ENCODE measurements around the gene HSD17B7.
"Not testable (repeated sequence)": the region's sequence is repeated elsewhere in the genome, so short reads cannot be mapped to it uniquely, and the experiment has no call there.

Gene HSD17B7

GRCh38 chr1:162807503-162807902 lies 17.0 kb downstream of the HSD17B7 start:
- not testable (repeated sequence) for DNase-seq (ENCODE audit: low read depth, low spot score)

- not testable (repeated sequence) for DNase-seq (ENCODE audit: low read depth, low spot score)
Observed at GRCh38 chr1:162812357-162812756, 21.9 kb downstream of the HSD17B7 start.

GRCh38 chr1:162818136-162818535 lies 27.6 kb downstream of the HSD17B7 start:
- DNase-seq (ENCODE audit: low read depth, low spot score), result not testable (repeated sequence)

- not testable (repeated sequence) for DNase-seq (ENCODE audit: low read depth, low spot score)
Observed at GRCh38 chr1:162818666-162819065, 28.2 kb downstream of the HSD17B7 start.

- DNase-seq (ENCODE audit: low read depth, low spot score), result no peak
Observed at GRCh38 chr1:162822391-162823200, 32.1 kb downstream of the HSD17B7 start.

GRCh38 chr1:162823231-162823630 lies 32.7 kb downstream of the HSD17B7 start:
- no peak for DNase-seq (ENCODE audit: low read depth, low spot score)

GRCh38 chr1:162823771-162824525 lies 33.4 kb downstream of the HSD17B7 start:
- no peak for DNase-seq (ENCODE audit: low read depth, low spot score)

GRCh38 chr1:162829268-162829667 lies 38.8 kb downstream of the HSD17B7 start:
- no peak for DNase-seq (ENCODE audit: low read depth, low spot score)

- DNase-seq (ENCODE audit: low read depth, low spot score), result no peak
Observed at GRCh38 chr1:162832470-162832869, 42.0 kb downstream of the HSD17B7 start.

- no peak for DNase-seq (ENCODE audit: low read depth, low spot score)
Observed at GRCh38 chr1:162835157-162835899, 44.8 kb downstream of the HSD17B7 start.

GRCh38 chr1:162838863-162839262 lies 48.4 kb downstream of the HSD17B7 start:
- DNase-seq (ENCODE audit: low read depth, low spot score), result no peak

- DNase-seq (ENCODE audit: low read depth, low spot score), result no peak
Observed at GRCh38 chr1:162840250-162840839, 49.8 kb downstream of the HSD17B7 start.

- DNase-seq (ENCODE audit: low read depth, low spot score), result no peak
Observed at GRCh38 chr1:162844153-162844552, 53.7 kb downstream of the HSD17B7 start.

GRCh38 chr1:162846256-162847212 lies 56.0 kb downstream of the HSD17B7 start:
- no peak for DNase-seq (ENCODE audit: low read depth, low spot score)

- no peak for DNase-seq (ENCODE audit: low read depth, low spot score)
Observed at GRCh38 chr1:162847839-162848453, 57.4 kb downstream of the HSD17B7 start.

GRCh38 chr1:162849711-162850110 lies 59.2 kb downstream of the HSD17B7 start:
- DNase-seq (ENCODE audit: low read depth, low spot score), result no peak

GRCh38 chr1:162851341-162851740 lies 60.8 kb downstream of the HSD17B7 start:
- DNase-seq (ENCODE audit: low read depth, low spot score), result no peak

- no peak for DNase-seq (ENCODE audit: low read depth, low spot score)
Observed at GRCh38 chr1:162854245-162854882, 63.9 kb downstream of the HSD17B7 start.

- DNase-seq (ENCODE audit: low read depth, low spot score), result no peak
Observed at GRCh38 chr1:162855461-162856150, 65.1 kb downstream of the HSD17B7 start.

Data from brain pericyte (primary cell).